GM10248 (cell line): ENCODE results near the gene PARP3.

Experiments used
- CTCF ChIA-PET: fragments of 300-600 bp; sonication (Branson Sonifier 250); formaldehyde crosslinking; extraction: SDS; loops from one replicate; lab custom pipeline; 2021; ENCODE audit warnings: antibody characterized with exemption; lab: Yijun Ruan, JAX
- POLR2A ChIA-PET: fragments of 350-650 bp; sonication (Branson Sonifier 250); formaldehyde crosslinking; extraction: SDS; loops from one replicate; lab custom pipeline; 2020; ENCODE audit warnings: antibody characterized with exemption; lab: Yijun Ruan, JAX
- DNase-seq: peaks from one replicate; pipeline ENCODE4 v3.0.0; 2012; ENCODE audit errors: extremely low spot score
- CTCF ChIP-seq: IDR thresholded peaks from 2 replicates; pipeline ENCODE4 v1.5.1; 2012; ENCODE audit warnings: mild to moderate bottlenecking, low read depth; ENCODE audit errors: extremely low read depth, missing control alignments, control extremely low read depth

The PARP3 gene

GRCh38 chr3:51961011-51961410 lies 18.8 kb downstream of the PARP3 start:
- CTCF ChIA-PET, result interaction anchor here (4.0 to 5.9 kb wide), 2 partner anchors 13 to 19 kb away, joined by 26 to 43 read pairs; partner anchors contain the start of genes ABHD14A, ABHD14B, PARP3 and RRP9
- no peak for TF ChIP-seq CTCF
- no peak for DNase-seq
- POLR2A ChIA-PET, result interaction anchor here (0.6 kb wide), 1 partner anchor 29 kb away, joined by 4 read pairs; no protein-coding TSS in a partner anchor

GRCh38 chr3:51961602-51962569 lies 19.7 kb downstream of the PARP3 start:
- POLR2A ChIA-PET, result interaction anchor here (0.5 to 0.7 kb wide), 2 partner anchors 22 to 588 kb away, joined by 4 to 5 read pairs; no protein-coding TSS in a partner anchor
- CTCF ChIA-PET, result interaction anchor here (0.8 to 5.9 kb wide), 8 partner anchors 7 to 92 kb away, joined by 3 to 43 read pairs (median 3); partner anchors contain the start of genes ABHD14A, ABHD14B, PARP3 and RRP9
- no peak for DNase-seq
- TF ChIP-seq CTCF, result no peak

GRCh38 chr3:51962854-51963530 lies 20.8 kb downstream of the PARP3 start:
- no peak for DNase-seq
- POLR2A ChIA-PET, result interaction anchor here (0.7 kb wide), 1 partner anchor 589 kb away, joined by 5 read pairs; no protein-coding TSS in a partner anchor
- no peak for TF ChIP-seq CTCF
- CTCF ChIA-PET, result interaction anchor here (1.0 to 5.9 kb wide), 8 partner anchors 9 to 91 kb away, joined by 3 to 43 read pairs (median 3); partner anchors contain the start of genes ABHD14A, ABHD14B, PARP3 and RRP9

- no peak for DNase-seq
- no peak for TF ChIP-seq CTCF
- CTCF ChIA-PET, result interaction anchor here (1.1 to 5.9 kb wide), 4 partner anchors 10 to 37 kb away, joined by 3 to 43 read pairs (median 15); partner anchors contain the start of genes ABHD14A, ABHD14B, PARP3 and RRP9
- POLR2A ChIA-PET, result no interaction called here
These were observed 21.8 kb downstream of the PARP3 start for GRCh38 chr3:51963951-51964451.

GRCh38 chr3:51964521-51964920 lies 22.4 kb downstream of the PARP3 start:
- ChIA-PET CTCF (interaction anchor here (1.1 to 5.9 kb wide), 6 partner anchors 10 to 37 kb away, joined by 3 to 43 read pairs (median 4); partner anchors contain the start of genes ABHD14A, ABHD14B, GPR62 and PARP3), POLR2A (no interaction called here)
- no peak for TF ChIP-seq CTCF
- no peak for DNase-seq
